Stomach (tissue), 4 donors: ENCODE measurements around the gene C2orf69.

Experiments used
- CTCF ChIP-seq, 7 experiments: fragments of 450-650 bp in 4 of 7; fragments of 200-600 bp in 3 of 7; sonication (generic) in 3 of 7; IDR thresholded peaks; one replicate each; pipeline ENCODE4 v1.5.1; 2016 to 2019; ENCODE audit warnings: antibody characterized with exemption in 7 of 7, control low read depth in 2 of 7, mild to moderate bottlenecking in 1 of 7
- POLR2A ChIP-seq, 4 donors: fragments of 450-650 bp; IDR thresholded peaks; one replicate each; pipeline ENCODE4 v1.6.1; 2016; ENCODE audit warnings: antibody characterized with exemption in 4 of 4, control low read depth in 2 of 4, mild to moderate bottlenecking in 1 of 4, moderate library complexity in 1 of 4
- POLR2AphosphoS5 ChIP-seq, 3 donors: sonication (generic); formaldehyde crosslinking; IDR thresholded peaks; one replicate each; pipeline ENCODE4 v1.6.1; 2016; ENCODE audit warnings: antibody characterized with exemption in 3 of 3

DNA sequence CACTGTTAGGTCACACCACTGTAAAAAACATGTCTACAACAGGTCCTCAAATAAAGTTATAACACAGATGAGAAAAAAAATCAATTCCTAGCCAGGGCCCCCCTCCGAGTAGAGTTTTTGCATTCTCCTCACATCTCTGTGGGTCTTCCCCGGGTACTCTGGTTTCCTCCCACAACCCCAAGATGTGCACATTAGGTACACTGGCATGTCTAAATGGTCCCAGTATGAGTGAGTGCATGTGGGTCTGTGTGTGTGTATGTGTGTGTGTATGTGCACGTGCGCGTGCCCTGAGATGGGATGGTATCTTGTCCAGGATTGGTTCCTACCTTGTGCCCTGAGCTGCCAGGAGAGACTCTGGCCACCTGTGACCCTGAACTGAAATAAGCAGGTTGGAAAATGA, 39.3 kb downstream of the C2orf69 start:
- TF ChIP-seq CTCF (IDR thresholded peaks at IDR 0.05) (no peak), POLR2AphosphoS5 (IDR thresholded peaks at IDR 0.05) (no peak), POLR2A (IDR thresholded peaks at IDR 0.05) (no peak)
